Fibroblast of villous mesenchyme (primary cell): ENCODE measurements around the gene SEC63. TPM values are rescaled to one million over a fixed set of nuclear protein-coding genes. Genes with fewer than 3 reads are reported as not detected.

Experiments
- DNase-seq: peaks from one replicate; pipeline ENCODE4 v3.0.0-alpha.2; 2010; ENCODE audit warnings: low read depth
- H3K4me3 ChIP-seq: 2 replicates; pipeline ENCODE4 v1.5.1; 2011; ENCODE audit warnings: low read depth, mild to moderate bottlenecking, low read length
- total RNA-seq: library from RNA; depleted of rRNA; stranded (reverse); fragments of >200 nt; gene quantifications from 2 replicates; pipeline ENCODE4 v1.2.3, GENCODE V29; 2012
- TF ChIP-seq, protein P1 (sequence below): IDR thresholded peaks from 2 replicates; pipeline ENCODE4 v1.5.1; 2012; ENCODE audit warnings: low read depth, mild to moderate bottlenecking, low read length; ENCODE audit not compliant: insufficient read depth

The SEC63 gene
- total RNA-seq, 1 donor, result 28.5 TPM

DNA sequence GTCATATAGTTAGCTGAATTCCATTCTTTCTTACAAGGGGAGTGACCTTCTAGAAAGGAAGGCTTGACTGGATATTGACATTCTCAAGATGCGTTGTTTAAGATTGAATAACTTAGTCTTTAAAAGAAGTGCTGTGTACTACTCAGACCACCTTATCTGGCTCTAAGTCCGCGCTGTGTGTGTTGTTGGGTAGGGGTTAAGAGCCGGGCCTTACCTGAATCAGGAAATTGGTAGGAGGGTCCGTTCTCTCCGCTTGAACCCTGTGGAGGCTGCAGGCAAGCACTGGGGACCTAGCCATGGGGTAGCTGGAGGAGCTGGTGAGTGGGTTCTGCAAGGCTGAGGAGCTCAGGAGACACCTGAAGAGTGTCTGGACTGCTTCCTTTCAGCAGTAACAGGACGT is 124.9 kb downstream of the SEC63 start:
- TF ChIP-seq, protein P1, sequence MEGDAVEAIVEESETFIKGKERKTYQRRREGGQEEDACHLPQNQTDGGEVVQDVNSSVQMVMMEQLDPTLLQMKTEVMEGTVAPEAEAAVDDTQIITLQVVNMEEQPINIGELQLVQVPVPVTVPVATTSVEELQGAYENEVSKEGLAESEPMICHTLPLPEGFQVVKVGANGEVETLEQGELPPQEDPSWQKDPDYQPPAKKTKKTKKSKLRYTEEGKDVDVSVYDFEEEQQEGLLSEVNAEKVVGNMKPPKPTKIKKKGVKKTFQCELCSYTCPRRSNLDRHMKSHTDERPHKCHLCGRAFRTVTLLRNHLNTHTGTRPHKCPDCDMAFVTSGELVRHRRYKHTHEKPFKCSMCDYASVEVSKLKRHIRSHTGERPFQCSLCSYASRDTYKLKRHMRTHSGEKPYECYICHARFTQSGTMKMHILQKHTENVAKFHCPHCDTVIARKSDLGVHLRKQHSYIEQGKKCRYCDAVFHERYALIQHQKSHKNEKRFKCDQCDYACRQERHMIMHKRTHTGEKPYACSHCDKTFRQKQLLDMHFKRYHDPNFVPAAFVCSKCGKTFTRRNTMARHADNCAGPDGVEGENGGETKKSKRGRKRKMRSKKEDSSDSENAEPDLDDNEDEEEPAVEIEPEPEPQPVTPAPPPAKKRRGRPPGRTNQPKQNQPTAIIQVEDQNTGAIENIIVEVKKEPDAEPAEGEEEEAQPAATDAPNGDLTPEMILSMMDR, result no peak
- H3K4me3 ChIP-seq, result no peak overlapping the region
- no peak for DNase-seq

DNA sequence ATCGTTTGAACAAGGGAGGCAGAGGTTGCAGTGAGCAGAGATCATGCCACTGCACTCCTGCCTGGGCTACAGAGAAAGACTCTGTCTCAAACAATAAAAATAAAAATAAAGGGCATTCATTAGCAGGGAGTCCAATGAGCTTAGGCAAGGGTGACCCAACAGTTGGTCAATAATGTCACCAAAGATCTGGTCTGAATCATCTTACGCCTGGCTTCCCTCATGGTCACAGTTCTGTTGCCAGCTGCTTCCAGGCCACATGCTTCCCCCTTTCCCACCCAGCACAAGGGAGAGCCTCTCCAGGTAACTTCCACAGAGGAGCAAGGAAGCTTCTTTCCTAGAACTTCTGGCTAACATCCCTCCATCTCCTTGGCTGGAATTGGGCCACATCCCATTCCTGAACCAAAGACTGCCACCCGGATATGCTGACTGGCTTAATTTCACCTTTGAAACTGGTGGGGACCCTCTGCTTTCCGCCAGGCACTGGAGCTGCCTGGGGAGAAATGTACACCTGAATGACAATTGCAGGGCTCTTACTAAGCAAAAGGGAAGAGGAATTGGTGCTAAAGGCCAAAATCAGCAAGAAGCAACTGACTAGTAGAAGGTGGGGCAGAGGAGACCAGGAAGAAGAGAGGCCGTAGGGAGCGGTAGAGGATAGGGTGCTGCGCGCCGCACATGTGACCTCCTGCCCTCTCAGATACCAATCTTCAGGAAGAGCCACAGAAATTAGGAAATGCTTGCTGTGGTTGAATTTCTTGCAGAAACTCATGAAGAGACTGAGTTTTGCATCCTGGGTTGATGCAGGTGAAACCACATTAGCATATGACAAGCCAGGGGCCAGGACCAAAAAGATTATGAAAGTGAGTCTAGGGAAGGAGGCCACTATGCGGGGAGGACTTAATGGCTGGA is 125.6 kb downstream of the SEC63 start:
- H3K4me3 ChIP-seq, result no peak overlapping the region
- TF ChIP-seq, protein P1, result no peak
- DNase-seq, result no peak

DNA sequence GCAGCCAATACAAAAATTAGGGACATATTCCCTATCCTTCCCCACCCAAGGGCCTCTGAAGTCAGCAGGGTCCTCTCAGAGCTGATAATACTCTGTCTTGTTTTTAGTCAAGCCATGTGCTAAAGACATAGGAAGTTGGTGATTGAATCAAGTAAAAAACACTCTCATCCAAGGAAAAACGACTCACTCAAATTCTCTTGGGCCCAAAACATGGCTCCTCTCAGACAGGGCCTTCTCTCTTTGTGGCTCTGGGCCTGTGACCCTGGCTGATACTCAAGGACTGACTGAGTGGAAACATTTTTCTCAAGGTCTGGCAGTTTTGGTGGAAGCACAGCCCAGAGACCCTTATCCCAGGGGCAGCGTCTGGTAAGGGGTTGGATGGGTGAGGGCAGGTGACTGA is 127.9 kb downstream of the SEC63 start:
- TF ChIP-seq, protein P1, result no peak

DNA sequence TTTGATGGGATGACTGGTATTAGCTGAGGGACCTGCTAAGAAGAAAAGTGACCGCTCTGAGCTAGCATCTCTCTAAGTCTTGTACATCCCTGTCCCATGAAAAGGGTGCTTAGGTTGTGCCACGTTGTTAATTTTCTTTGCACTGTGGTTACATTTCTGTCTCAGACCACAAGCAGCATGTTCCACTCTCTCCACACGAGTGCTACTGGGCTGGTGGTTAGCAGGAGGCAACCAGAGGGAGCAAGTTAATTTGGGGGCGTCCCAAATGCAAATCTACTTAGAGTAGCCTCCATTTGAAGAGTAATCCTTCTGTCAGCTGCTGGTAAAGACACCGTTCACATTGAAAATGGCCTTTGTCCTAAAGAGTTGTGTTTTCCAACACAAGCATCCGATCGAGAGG is 130.5 kb downstream of the SEC63 start:
- TF ChIP-seq, protein P1, result no peak
- no peak for DNase-seq
- H3K4me3 ChIP-seq, result no peak overlapping the region

More for the DNA sequence above, 127.9 kb downstream of the SEC63 start:
- no peak for DNase-seq
- no peak overlapping the region for H3K4me3 ChIP-seq

DNA sequence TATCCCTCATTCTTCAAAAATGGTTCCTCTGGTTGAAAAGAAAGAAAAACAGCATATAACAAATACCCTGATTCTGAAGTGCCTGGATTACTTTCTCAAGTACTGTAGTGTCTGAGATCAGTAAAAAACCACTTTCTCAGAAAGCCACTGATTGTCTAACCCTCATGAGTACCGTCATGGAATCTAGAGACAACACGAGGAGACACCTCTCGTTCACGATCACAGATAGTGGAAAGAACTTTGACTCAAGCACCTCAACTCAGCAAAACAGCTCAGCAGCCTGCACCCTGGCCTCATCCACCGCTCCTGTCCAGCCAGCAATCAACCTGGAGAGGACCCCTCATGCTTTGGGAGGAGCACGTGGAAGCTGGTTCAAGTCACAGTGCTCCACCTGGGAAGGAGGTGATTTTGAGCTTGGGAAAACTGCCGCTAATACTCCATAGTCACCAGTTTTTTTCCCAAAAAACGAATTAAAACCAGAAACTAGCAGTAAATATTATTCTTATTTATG is 134.9 kb downstream of the SEC63 start:
- no peak overlapping the region for H3K4me3 ChIP-seq
- TF ChIP-seq, protein P1, result no peak
- no peak for DNase-seq

DNA sequence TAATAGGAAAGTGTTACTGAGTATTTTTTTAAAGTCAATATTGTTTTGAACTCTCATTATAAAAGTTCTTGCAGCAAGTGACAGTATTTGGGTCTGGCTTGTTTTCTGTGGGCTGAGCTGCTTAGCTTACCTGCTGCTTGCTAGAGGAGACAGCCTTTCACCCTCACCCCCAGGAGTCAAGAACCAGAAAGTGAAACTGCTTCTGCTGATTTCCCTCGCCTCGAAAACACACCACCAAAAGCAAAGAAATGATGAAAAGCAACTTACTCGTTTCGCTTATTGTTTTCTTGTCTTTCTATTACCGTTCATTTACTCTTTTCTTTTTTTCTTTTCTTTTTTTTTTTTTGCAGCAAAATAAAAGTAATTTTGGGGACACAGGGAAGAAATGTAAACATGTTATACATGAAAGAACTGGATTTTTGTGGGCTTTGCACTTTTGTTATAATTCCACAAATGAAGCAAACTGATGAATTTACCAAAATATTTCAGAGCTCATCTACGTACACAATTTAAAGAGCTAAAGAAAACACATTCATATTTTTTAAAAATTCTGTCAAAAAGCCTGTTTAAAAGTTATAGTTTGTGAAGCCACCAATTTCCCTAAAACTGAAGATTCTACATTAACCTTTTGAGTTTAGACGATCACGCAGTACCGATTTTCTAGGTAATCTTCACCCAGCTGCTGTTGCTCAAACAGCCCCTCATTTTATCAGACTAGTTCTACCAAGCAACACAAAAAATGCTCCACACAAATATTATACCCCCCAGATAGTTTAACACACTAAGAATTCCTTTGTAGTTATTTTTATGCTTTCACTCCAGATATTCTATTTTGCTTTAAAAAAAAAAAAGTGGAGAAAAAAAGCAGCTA is 135.6 kb downstream of the SEC63 start:
- no peak overlapping the region for H3K4me3 ChIP-seq
- TF ChIP-seq, protein P1, result no peak

More for the DNA sequence above, 135.6 kb downstream of the SEC63 start:
- no peak for DNase-seq
